ENCODE results near the gene CACFD1. TPM values are rescaled to one million over a fixed set of nuclear protein-coding genes. Genes with fewer than 3 reads are reported as not detected.
A peak's percentile ranks its signal among the peaks of the same experiment; 100 is the strongest.

CACFD1 gene
- polyA plus RNA-seq, 6 donors from 2014 or later = 14.7 to 23.5 (median 18.7) TPM

GRCh38 chr9:133472753-133473378 is 13.1 kb downstream of the CACFD1 start:
- H3K4me1 Mint-ChIP-seq = peaks cover 12 to 41% (median 24%) of the 10 kb centered on the region in 3 donors
- H3K9me3 Mint-ChIP-seq = no peaks in the 10 kb centered on the region
- ATAC-seq (ENCODE audit: low read depth in 2 of 2) (no peak), DNase-seq (no peak)
- no peaks in the 10 kb centered on the region for H3K36me3 Mint-ChIP-seq
- peak overlapping the region in 1 of 8 donors; percentile 35 for H3K4me3 Mint-ChIP-seq
- H3K27ac Mint-ChIP-seq = no peak overlapping the region
- H3K27me3 Mint-ChIP-seq = no peaks in the 10 kb centered on the region

- DNase-seq (no peak), ATAC-seq (ENCODE audit: low read depth in 2 of 2) (no peak)
- H3K4me3 Mint-ChIP-seq = no peak overlapping the region
- H3K9me3 Mint-ChIP-seq = no peaks in the 10 kb centered on the region
- peaks cover 14 to 45% (median 27%) of the 10 kb centered on the region in 3 donors for H3K4me1 Mint-ChIP-seq
- H3K27ac Mint-ChIP-seq = no peak overlapping the region
- H3K36me3 Mint-ChIP-seq = no peaks in the 10 kb centered on the region
- H3K27me3 Mint-ChIP-seq = no peaks in the 10 kb centered on the region
Measured at GRCh38 chr9:133473743-133474142, 14.0 kb downstream of the CACFD1 start.

GRCh38 chr9:133474215-133474614 is 14.4 kb downstream of the CACFD1 start:
- Mint-ChIP-seq H3K36me3 (no peaks in the 10 kb centered on the region), H3K27ac (peak overlapping the region in 2 of 6 donors; percentile 7 to 20)

GRCh38 chr9:133474853-133475252 is 15.1 kb downstream of the CACFD1 start:
- ATAC-seq (ENCODE audit: low read depth in 2 of 2) (no peak), DNase-seq (no peak)
- no peaks in the 10 kb centered on the region for H3K27me3 Mint-ChIP-seq
- H3K36me3 Mint-ChIP-seq = no peaks in the 10 kb centered on the region
- peaks cover 14 to 39% (median 31%) of the 10 kb centered on the region in 3 donors for H3K4me1 Mint-ChIP-seq
- no peak overlapping the region for H3K27ac Mint-ChIP-seq
- no peak overlapping the region for H3K4me3 Mint-ChIP-seq
- no peaks in the 10 kb centered on the region for H3K9me3 Mint-ChIP-seq

More at GRCh38 chr9:133474215-133474614, 14.4 kb downstream of the CACFD1 start:
- ATAC-seq (ENCODE audit: low read depth in 2 of 2) (no peak), DNase-seq (no peak)
- Mint-ChIP-seq H3K9me3 (no peaks in the 10 kb centered on the region), H3K27me3 (no peaks in the 10 kb centered on the region), H3K4me1 (peaks cover 14 to 45% (median 27%) of the 10 kb centered on the region in 3 donors), H3K4me3 (peak overlapping the region in 3 of 8 donors; percentile 10 to 42 (median 32))

GRCh38 chr9:133475292-133476012 is 15.7 kb downstream of the CACFD1 start:
- Mint-ChIP-seq H3K27ac (peak overlapping the region in 2 of 6 donors; percentile 60), H3K9me3 (no peaks in the 10 kb centered on the region), H3K4me3 (peak overlapping the region in 1 of 8 donors; percentile 25), H3K27me3 (no peaks in the 10 kb centered on the region), H3K36me3 (no peaks in the 10 kb centered on the region), H3K4me1 (peaks cover 14 to 33% (median 32%) of the 10 kb centered on the region in 3 donors)
- ATAC-seq (ENCODE audit: low read depth in 2 of 2) (no peak), DNase-seq (no peak)

- ATAC-seq (ENCODE audit: low read depth in 2 of 2) (no peak), DNase-seq (no peak)
- H3K27ac Mint-ChIP-seq = peak overlapping the region in 3 of 6 donors; percentile 51 to 60 (median 59)
- peaks cover 14 to 30% (median 29%) of the 10 kb centered on the region in 3 donors for H3K4me1 Mint-ChIP-seq
- no peaks in the 10 kb centered on the region for H3K9me3 Mint-ChIP-seq
- H3K36me3 Mint-ChIP-seq = no peaks in the 10 kb centered on the region
- H3K27me3 Mint-ChIP-seq = no peaks in the 10 kb centered on the region
- H3K4me3 Mint-ChIP-seq = peak overlapping the region in 1 of 8 donors; percentile 35
Measured at GRCh38 chr9:133476036-133476931, 16.5 kb downstream of the CACFD1 start.

GRCh38 chr9:133476941-133477340 is 17.2 kb downstream of the CACFD1 start:
- no peaks in the 10 kb centered on the region for H3K36me3 Mint-ChIP-seq
- H3K27me3 Mint-ChIP-seq = no peaks in the 10 kb centered on the region
- DNase-seq (no peak), ATAC-seq (ENCODE audit: low read depth in 2 of 2) (no peak)
- no peak overlapping the region for H3K4me3 Mint-ChIP-seq
- no peaks in the 10 kb centered on the region for H3K9me3 Mint-ChIP-seq
- peak overlapping the region in 1 of 6 donors; percentile 51 for H3K27ac Mint-ChIP-seq
- peaks cover 14 to 30% (median 29%) of the 10 kb centered on the region in 3 donors for H3K4me1 Mint-ChIP-seq

- no peaks in the 10 kb centered on the region for H3K27me3 Mint-ChIP-seq
- H3K36me3 Mint-ChIP-seq = no peaks in the 10 kb centered on the region
- peak overlapping the region; percentile 25 to 95 (median 84) for H3K27ac Mint-ChIP-seq
- ATAC-seq (ENCODE audit: low read depth in 2 of 2) (no peak), DNase-seq (no peak)
- peak overlapping the region; percentile 81 to 95 (median 88) for H3K4me3 Mint-ChIP-seq
- peaks cover 14 to 30% (median 29%) of the 10 kb centered on the region in 3 donors for H3K4me1 Mint-ChIP-seq
- no peaks in the 10 kb centered on the region for H3K9me3 Mint-ChIP-seq
Measured at GRCh38 chr9:133477461-133477860, 17.7 kb downstream of the CACFD1 start.

- DNase-seq = peak; percentile 63
- H3K9me3 Mint-ChIP-seq = no peaks in the 10 kb centered on the region
- H3K27ac Mint-ChIP-seq = peak overlapping the region; percentile 47 to 95 (median 88)
- peaks cover 14 to 30% (median 29%) of the 10 kb centered on the region in 3 donors for H3K4me1 Mint-ChIP-seq
- H3K36me3 Mint-ChIP-seq = no peaks in the 10 kb centered on the region
- ATAC-seq (ENCODE audit: low read depth in 2 of 2) = peak; percentile 57 to 58
- H3K4me3 Mint-ChIP-seq = peak overlapping the region; percentile 81 to 95 (median 88)
- H3K27me3 Mint-ChIP-seq = no peaks in the 10 kb centered on the region
Measured at GRCh38 chr9:133477992-133478850, 18.4 kb downstream of the CACFD1 start.

GRCh38 chr9:133478851-133479711 is 19.3 kb downstream of the CACFD1 start, which contains the start of gene SLC2A6:
Gene SLC2A6 (minus strand): TSS chr9:133479099. CDS start chr9:133479059, 40 bp downstream.
- H3K9me3 Mint-ChIP-seq = no peaks in the 10 kb centered on the region
- no peaks in the 10 kb centered on the region for H3K36me3 Mint-ChIP-seq
- ATAC-seq (ENCODE audit: low read depth in 2 of 2) (peak; percentile 83 to 89), DNase-seq (peak; percentile 87)
- peaks cover 13 to 28% (median 25%) of the 10 kb centered on the region in 3 donors for H3K4me1 Mint-ChIP-seq
- H3K4me3 Mint-ChIP-seq = peak within 1 kb of the TSS; percentile 81 to 95 (median 89)
- H3K27ac Mint-ChIP-seq = peak within 1 kb of the TSS; percentile 47 to 95 (median 88)
- no peaks in the 10 kb centered on the region for H3K27me3 Mint-ChIP-seq

GRCh38 chr9:133483611-133484010 is 23.8 kb downstream of the CACFD1 start:
- no peaks in the 10 kb centered on the region for H3K36me3 Mint-ChIP-seq
- H3K9me3 Mint-ChIP-seq = no peaks in the 10 kb centered on the region
- DNase-seq (no peak), ATAC-seq (ENCODE audit: low read depth in 2 of 2) (no peak)
- H3K4me1 Mint-ChIP-seq = peaks cover 0 to 10% (median 8%) of the 10 kb centered on the region in 3 donors
- no peak overlapping the region for H3K27ac Mint-ChIP-seq
- no peak overlapping the region for H3K4me3 Mint-ChIP-seq
- peaks cover 0 to 6% (median 5%) of the 10 kb centered on the region in 3 donors for H3K27me3 Mint-ChIP-seq

All from naive B cell (primary cell).